ENCODE data around the gene DEGS2. TPM values are rescaled to one million over a fixed set of nuclear protein-coding genes. Genes with fewer than 3 reads are reported as not detected.

DEGS2 gene
- total and polyA plus RNA-seq, 2 of the 13 experiments (the other 11 are each of a cell fraction or from before 2014, with no cell fraction given) = 0.09 TPM

GRCh38 chr14:100110816-100111215 lies 48.6 kb downstream of the DEGS2 start:
- H3K27me3 ChIP-seq (ENCODE audit: control insufficient read depth in 1 of 2, insufficient read depth in 2 of 2, low read length in 2 of 2) = no peaks in the 10 kb centered on the region
- H3K4me1 ChIP-seq (ENCODE audit: insufficient read depth, low read length) = peaks cover 6% of the 10 kb centered on the region; the same call in 1 of the 2 replicates
- no peaks in the 10 kb centered on the region for H4K20me1 ChIP-seq (ENCODE audit: insufficient read depth, low read length)
- DNase-seq (ENCODE audit: low spot score) (no peak), FAIRE-seq (no peak), ATAC-seq (no peak)
- no peak for TF ChIP-seq TCF7L2 (IDR thresholded peaks at IDR 0.05; ENCODE audit: low read depth, low read length)
- TF ChIP-seq ZFP36 (IDR thresholded peaks at IDR 0.05; ENCODE audit: borderline replicate concordance, low read depth, low read length, partially characterized antibody) = no peak
- TF ChIP-seq STAG1 (CRISPR knock-in tag; IDR thresholded peaks at IDR 0.05) = no peak
- TF ChIP-seq PHF21A (CRISPR knock-in tag; IDR thresholded peaks at IDR 0.05) = no peak
- no peak for TF ChIP-seq AKNA (CRISPR knock-in tag; IDR thresholded peaks at IDR 0.05; ENCODE audit: borderline replicate concordance)
- TF ChIP-seq ELF4 (CRISPR knock-in tag; IDR thresholded peaks at IDR 0.05; ENCODE audit: borderline replicate concordance) = no peak
- TF ChIP-seq NKX3-1 (CRISPR knock-in tag; IDR thresholded peaks at IDR 0.05) = no peak
- no peak for TF ChIP-seq MTA3 (CRISPR knock-in tag; IDR thresholded peaks at IDR 0.05)
- TF ChIP-seq SMARCC2 (IDR thresholded peaks at IDR 0.05) = no peak
- no peak for TF ChIP-seq ZBTB38 (CRISPR knock-in tag; IDR thresholded peaks at IDR 0.05)
- TF ChIP-seq SOX5 (CRISPR knock-in tag; IDR thresholded peaks at IDR 0.05; ENCODE audit: borderline replicate concordance) = no peak
- TF ChIP-seq, protein P1, sequence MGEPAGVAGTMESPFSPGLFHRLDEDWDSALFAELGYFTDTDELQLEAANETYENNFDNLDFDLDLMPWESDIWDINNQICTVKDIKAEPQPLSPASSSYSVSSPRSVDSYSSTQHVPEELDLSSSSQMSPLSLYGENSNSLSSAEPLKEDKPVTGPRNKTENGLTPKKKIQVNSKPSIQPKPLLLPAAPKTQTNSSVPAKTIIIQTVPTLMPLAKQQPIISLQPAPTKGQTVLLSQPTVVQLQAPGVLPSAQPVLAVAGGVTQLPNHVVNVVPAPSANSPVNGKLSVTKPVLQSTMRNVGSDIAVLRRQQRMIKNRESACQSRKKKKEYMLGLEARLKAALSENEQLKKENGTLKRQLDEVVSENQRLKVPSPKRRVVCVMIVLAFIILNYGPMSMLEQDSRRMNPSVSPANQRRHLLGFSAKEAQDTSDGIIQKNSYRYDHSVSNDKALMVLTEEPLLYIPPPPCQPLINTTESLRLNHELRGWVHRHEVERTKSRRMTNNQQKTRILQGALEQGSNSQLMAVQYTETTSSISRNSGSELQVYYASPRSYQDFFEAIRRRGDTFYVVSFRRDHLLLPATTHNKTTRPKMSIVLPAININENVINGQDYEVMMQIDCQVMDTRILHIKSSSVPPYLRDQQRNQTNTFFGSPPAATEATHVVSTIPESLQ (CRISPR knock-in tag; conservative IDR thresholded peaks at IDR 0.05) = no peak
- no peak for TF ChIP-seq REPIN1 (CRISPR knock-in tag; IDR thresholded peaks at IDR 0.05; ENCODE audit: borderline replicate concordance, low read depth)
- no peak for TF ChIP-seq PITX1 (CRISPR knock-in tag; IDR thresholded peaks at IDR 0.05)
- no peak for TF ChIP-seq ZNF329 (CRISPR knock-in tag; IDR thresholded peaks at IDR 0.05; ENCODE audit: low read depth)
- no peak for TF ChIP-seq ZNF883 (CRISPR knock-in tag; IDR thresholded peaks at IDR 0.05; ENCODE audit: not compliant biosample characterization)
- TF ChIP-seq ZBTB1 (CRISPR knock-in tag; IDR thresholded peaks at IDR 0.05; ENCODE audit: borderline replicate concordance) = no peak
- no peak for TF ChIP-seq ZNF766 (CRISPR knock-in tag; IDR thresholded peaks at IDR 0.05; ENCODE audit: borderline replicate concordance)
- TF ChIP-seq MAFF (IDR thresholded peaks at IDR 0.05; ENCODE audit: low read depth, low read length) = no peak
- TF ChIP-seq SMAD9 (CRISPR knock-in tag; IDR thresholded peaks at IDR 0.05) = no peak
- ChIA-PET POLR2A (interaction anchor here (0.7 kb wide), 1 partner anchor 21 kb away, joined by 3 read pairs; no protein-coding TSS in a partner anchor), CTCF (ENCODE audit: low intra/inter-chr PET ratio, low total read pairs) (interaction anchor here (1.0 kb wide), 1 partner anchor 128 kb away, joined by 3 read pairs; no protein-coding TSS in a partner anchor)
- in situ Hi-C loops (cut with HindIII; ENCODE audit: extremely low pct_ligation_motif_present, low pct_unique_long_range_greater_than_20kb) (no loop called here), intact Hi-C loops (cut with micrococcal nuclease; ENCODE audit: unreplicated experiment) (no loop called here)
- WGBS (ENCODE audit: low lambda C conversion rate) = 83% methylated on average over 6 of the region's 6 CpGs
- H2AFZ ChIP-seq (ENCODE audit: low read length) = no peak overlapping the region
- no peak overlapping the region for H3K4me2 ChIP-seq (ENCODE audit: low read depth, low read length)
- no peak overlapping the region for H3K4me3 ChIP-seq (replicated peaks in 1 of 3; ENCODE audit: insufficient read depth in 1 of 3, low read depth in 2 of 3, low read length in 3 of 3)
- peaks cover 2 to 5% of the 10 kb centered on the region in 2 experiments; a peak in 2 of 5 replicates for H3K36me3 ChIP-seq (replicated peaks in 1 of 2; ENCODE audit: control insufficient read depth in 1 of 2, insufficient read depth in 2 of 2, low read length in 2 of 2)
- no peaks in the 10 kb centered on the region for H3K79me2 ChIP-seq (ENCODE audit: insufficient read depth, low read length)
- H3K9ac ChIP-seq (ENCODE audit: insufficient read depth, low read depth, low read length) = no peak overlapping the region
- H3K9me3 ChIP-seq (ENCODE audit: low read length) = no peaks in the 10 kb centered on the region
- no TSS peak for BruUV-seq (replicated peaks)
- no peak overlapping the region for H3K27ac ChIP-seq (ENCODE audit: extremely low read length, insufficient read depth, low read length)

Data from HepG2 (cell line).